ENCODE results near the gene NALCN. TPM values are rescaled to one million over a fixed set of nuclear protein-coding genes. Genes with fewer than 3 reads are reported as not detected.

Gene NALCN
- total RNA-seq, 5 donors from 2014 or later (not counting 1 experiment from before 2014, with no cell fraction given) = not detected

GRCh38 chr13:101452519-101453485, 36.5 kb upstream of the NALCN start, which contains the start of gene ITGBL1:
TSS of gene ITGBL1 (plus strand) at chr13:101452675. CDS start at chr13:101452834, 159 bp downstream.
- no peaks in the 10 kb centered on the region for H3K9me3 ChIP-seq
- peaks cover 2 to 18% of the 10 kb centered on the region in 2 experiments for H3K27me3 ChIP-seq (replicated peaks in 1 of 2; ENCODE audit: control insufficient read depth in 2 of 2, extremely low read depth in 1 of 2, insufficient read depth in 2 of 2, low read length in 1 of 2)
- peaks cover 0 to 10% (median 7%) of the 10 kb centered on the region in 3 donors for H3K4me1 Mint-ChIP-seq
- H3K27ac ChIP-seq (ENCODE audit: low read length) = no peak within 1 kb of the TSS
- ChIA-PET CTCF (no interaction called here), POLR2A (no interaction called here)
- peak within 1 kb of the TSS; percentile 13 to 38 (median 31) for H3K4me3 Mint-ChIP-seq
- WGBS (ENCODE audit: insufficient coverage) = 70% methylated on average over 14 of the region's 18 CpGs
- H3K36me3 ChIP-seq (ENCODE audit: control insufficient read depth in 2 of 2, extremely low read depth in 1 of 2, insufficient read depth in 1 of 2, low read length in 1 of 2) = no peaks in the 10 kb centered on the region
- H3K4me3 ChIP-seq (ENCODE audit: control insufficient read depth in 1 of 2, extremely low read depth in 1 of 2, low read length in 1 of 2) = no peak within 1 kb of the TSS
- DNase-seq (no peak), ATAC-seq (replicated peaks in 1 of 4) (no peak)
- H3K4me1 ChIP-seq (ENCODE audit: control insufficient read depth in 1 of 2, extremely low read depth in 1 of 2, insufficient read depth in 2 of 2, low read length in 2 of 2) = peaks cover 0 to 2% of the 10 kb centered on the region in 2 experiments
- H3K9me3 Mint-ChIP-seq = no peaks in the 10 kb centered on the region
- H3K36me3 Mint-ChIP-seq = no peaks in the 10 kb centered on the region
- peaks cover 28 to 31% of the 10 kb centered on the region in 2 donors for H3K27me3 Mint-ChIP-seq
- H3K27ac Mint-ChIP-seq = no peak within 1 kb of the TSS

GRCh38 chr13:101451641-101452040, 35.3 kb upstream of the NALCN start:
- Histone ChIP-seq H3K4me1 (ENCODE audit: control insufficient read depth in 1 of 2, extremely low read depth in 1 of 2, insufficient read depth in 2 of 2, low read length in 2 of 2) (peaks cover 0 to 2% of the 10 kb centered on the region in 2 experiments), H3K9me3 (no peaks in the 10 kb centered on the region), H3K36me3 (ENCODE audit: control insufficient read depth in 2 of 2, extremely low read depth in 1 of 2, insufficient read depth in 1 of 2, low read length in 1 of 2) (no peaks in the 10 kb centered on the region), H3K27ac (ENCODE audit: low read length) (no peak overlapping the region), H3K4me3 (ENCODE audit: control insufficient read depth in 1 of 2, extremely low read depth in 1 of 2, low read length in 1 of 2) (no peak overlapping the region), H3K27me3 (replicated peaks in 1 of 2; ENCODE audit: control insufficient read depth in 2 of 2, extremely low read depth in 1 of 2, insufficient read depth in 2 of 2, low read length in 1 of 2) (peaks cover 2 to 18% of the 10 kb centered on the region in 2 experiments)
- Mint-ChIP-seq H3K4me1 (peaks cover 0 to 10% (median 7%) of the 10 kb centered on the region in 3 donors), H3K27ac (no peak overlapping the region), H3K36me3 (no peaks in the 10 kb centered on the region), H3K9me3 (no peaks in the 10 kb centered on the region), H3K4me3 (no peak overlapping the region), H3K27me3 (peaks cover 28 to 31% of the 10 kb centered on the region in 2 donors)
- POLR2A ChIA-PET = no interaction called here
- no peak for ATAC-seq (replicated peaks in 1 of 4)
- CTCF ChIA-PET = no interaction called here
- DNase-seq = no peak

- Histone ChIP-seq H3K27me3 (replicated peaks in 1 of 2; ENCODE audit: control insufficient read depth in 2 of 2, extremely low read depth in 1 of 2, insufficient read depth in 2 of 2, low read length in 1 of 2) (peaks cover 2 to 16% of the 10 kb centered on the region in 2 experiments), H3K4me1 (ENCODE audit: control insufficient read depth in 1 of 2, extremely low read depth in 1 of 2, insufficient read depth in 2 of 2, low read length in 2 of 2) (peaks cover 0 to 2% of the 10 kb centered on the region in 2 experiments), H3K36me3 (ENCODE audit: control insufficient read depth in 2 of 2, extremely low read depth in 1 of 2, insufficient read depth in 1 of 2, low read length in 1 of 2) (no peaks in the 10 kb centered on the region), H3K27ac (ENCODE audit: low read length) (no peak overlapping the region), H3K9me3 (no peaks in the 10 kb centered on the region), H3K4me3 (ENCODE audit: control insufficient read depth in 1 of 2, extremely low read depth in 1 of 2, low read length in 1 of 2) (no peak overlapping the region)
- no peaks in the 10 kb centered on the region for H3K9me3 Mint-ChIP-seq
- no peak for DNase-seq
- H3K4me1 Mint-ChIP-seq = peaks cover 0 to 10% (median 7%) of the 10 kb centered on the region in 3 donors
- no peak overlapping the region for H3K4me3 Mint-ChIP-seq
- no CpG with 5 or more reads among the region's 2 CpGs for whole genome bisulfite sequencing (ENCODE audit: insufficient coverage)
- H3K27ac Mint-ChIP-seq = no peak overlapping the region
- CTCF ChIA-PET = no interaction called here
- POLR2A ChIA-PET = no interaction called here
- no peak for ATAC-seq (replicated peaks in 1 of 4)
- peaks cover 26 to 28% of the 10 kb centered on the region in 2 donors for H3K27me3 Mint-ChIP-seq
- no peaks in the 10 kb centered on the region for H3K36me3 Mint-ChIP-seq
Observed at GRCh38 chr13:101450749-101451130, 34.4 kb upstream of the NALCN start.

GRCh38 chr13:101449790-101450748, 33.8 kb upstream of the NALCN start:
- Mint-ChIP-seq H3K27ac (no peak overlapping the region), H3K4me3 (no peak overlapping the region), H3K4me1 (peaks cover 0 to 10% (median 7%) of the 10 kb centered on the region in 3 donors), H3K27me3 (peaks cover 23 to 26% of the 10 kb centered on the region in 2 donors), H3K36me3 (no peaks in the 10 kb centered on the region), H3K9me3 (no peaks in the 10 kb centered on the region)
- ChIA-PET CTCF (no interaction called here), POLR2A (no interaction called here)
- H3K27me3 ChIP-seq (replicated peaks in 1 of 2; ENCODE audit: control insufficient read depth in 2 of 2, extremely low read depth in 1 of 2, insufficient read depth in 2 of 2, low read length in 1 of 2) = peaks cover 2 to 16% of the 10 kb centered on the region in 2 experiments
- WGBS (ENCODE audit: insufficient coverage) = 40% methylated on average over 1 of the region's 5 CpGs
- no peak for ATAC-seq (replicated peaks in 1 of 4)
- H3K27ac ChIP-seq (ENCODE audit: low read length) = no peak overlapping the region
- H3K9me3 ChIP-seq = no peaks in the 10 kb centered on the region
- DNase-seq = no peak
- H3K4me3 ChIP-seq (ENCODE audit: control insufficient read depth in 1 of 2, extremely low read depth in 1 of 2, low read length in 1 of 2) = no peak overlapping the region
- no peaks in the 10 kb centered on the region for H3K36me3 ChIP-seq (ENCODE audit: control insufficient read depth in 2 of 2, extremely low read depth in 1 of 2, insufficient read depth in 1 of 2, low read length in 1 of 2)
- H3K4me1 ChIP-seq (ENCODE audit: control insufficient read depth in 1 of 2, extremely low read depth in 1 of 2, insufficient read depth in 2 of 2, low read length in 2 of 2) = peaks cover 0 to 2% of the 10 kb centered on the region in 2 experiments

- Histone ChIP-seq H3K27me3 (replicated peaks in 1 of 2; ENCODE audit: control insufficient read depth in 2 of 2, extremely low read depth in 1 of 2, insufficient read depth in 2 of 2, low read length in 1 of 2) (peaks cover 0 to 9% of the 10 kb centered on the region in 2 experiments), H3K4me3 (ENCODE audit: control insufficient read depth in 1 of 2, extremely low read depth in 1 of 2, low read length in 1 of 2) (no peak overlapping the region), H3K9me3 (no peaks in the 10 kb centered on the region), H3K27ac (ENCODE audit: low read length) (no peak overlapping the region), H3K4me1 (ENCODE audit: control insufficient read depth in 1 of 2, extremely low read depth in 1 of 2, insufficient read depth in 2 of 2, low read length in 2 of 2) (no peaks in the 10 kb centered on the region), H3K36me3 (ENCODE audit: control insufficient read depth in 2 of 2, extremely low read depth in 1 of 2, insufficient read depth in 1 of 2, low read length in 1 of 2) (no peaks in the 10 kb centered on the region)
- H3K36me3 Mint-ChIP-seq = no peaks in the 10 kb centered on the region
- 0% methylated on average over 1 of the region's 4 CpGs for WGBS (ENCODE audit: insufficient coverage)
- ChIA-PET POLR2A (no interaction called here), CTCF (no interaction called here)
- peaks cover 7 to 8% of the 10 kb centered on the region in 2 donors for H3K27me3 Mint-ChIP-seq
- DNase-seq = no peak
- H3K4me3 Mint-ChIP-seq = no peak overlapping the region
- H3K4me1 Mint-ChIP-seq = no peaks in the 10 kb centered on the region
- ATAC-seq (replicated peaks in 1 of 4) = no peak
- H3K27ac Mint-ChIP-seq = no peak overlapping the region
- no peaks in the 10 kb centered on the region for H3K9me3 Mint-ChIP-seq
Observed at GRCh38 chr13:101447852-101448251, 31.5 kb upstream of the NALCN start.

GRCh38 chr13:101434486-101434885, 18.2 kb upstream of the NALCN start:
- no peaks in the 10 kb centered on the region for H3K4me1 Mint-ChIP-seq
- H3K4me3 Mint-ChIP-seq = no peak overlapping the region
- H3K4me1 ChIP-seq (ENCODE audit: control insufficient read depth in 1 of 2, extremely low read depth in 1 of 2, insufficient read depth in 2 of 2, low read length in 2 of 2) = no peaks in the 10 kb centered on the region
- H3K4me3 ChIP-seq (ENCODE audit: control insufficient read depth in 1 of 2, extremely low read depth in 1 of 2, low read length in 1 of 2) = no peak overlapping the region
- H3K27me3 ChIP-seq (replicated peaks in 1 of 2; ENCODE audit: control insufficient read depth in 2 of 2, extremely low read depth in 1 of 2, insufficient read depth in 2 of 2, low read length in 1 of 2) = no peaks in the 10 kb centered on the region
- ChIA-PET POLR2A (no interaction called here), CTCF (no interaction called here)
- DNase-seq (no peak), ATAC-seq (replicated peaks in 1 of 4) (no peak)
- no peak overlapping the region for H3K27ac ChIP-seq (ENCODE audit: low read length)
- H3K27ac Mint-ChIP-seq = no peak overlapping the region
- peaks cover 6 to 12% of the 10 kb centered on the region in 2 donors for H3K27me3 Mint-ChIP-seq
- WGBS (ENCODE audit: insufficient coverage) = no CpG with 5 or more reads among the region's 3 CpGs
- H3K9me3 Mint-ChIP-seq = no peaks in the 10 kb centered on the region
- H3K9me3 ChIP-seq = no peaks in the 10 kb centered on the region
- no peaks in the 10 kb centered on the region for H3K36me3 Mint-ChIP-seq
- H3K36me3 ChIP-seq (ENCODE audit: control insufficient read depth in 2 of 2, extremely low read depth in 1 of 2, insufficient read depth in 1 of 2, low read length in 1 of 2) = no peaks in the 10 kb centered on the region

All from T-cell (primary cell).